Testis (tissue), 2 donors: ENCODE results near the gene UNC13D.
"Not testable (repeated sequence)": the region's sequence is repeated elsewhere in the genome, so short reads cannot be mapped to it uniquely, and the experiment has no call there.

Experiments
- CTCF ChIP-seq, 3 experiments: fragments of 450-650 bp in 2 of 3; fragments of 200-600 bp in 1 of 3; sonication (generic) in 1 of 3; IDR thresholded peaks; one replicate each; pipeline ENCODE4 v1.5.1; 2016 to 2019; ENCODE audit warnings: antibody characterized with exemption in 3 of 3, mild to moderate bottlenecking in 2 of 3, moderate library complexity in 1 of 3
- POLR2A ChIP-seq: fragments of 450-650 bp; IDR thresholded peaks from one replicate; pipeline ENCODE4 v1.6.1; 2017; ENCODE audit warnings: antibody characterized with exemption, mild to moderate bottlenecking, moderate library complexity

GRCh38 chr17:75870228-75870627 lies 26.0 kb upstream of the UNC13D start:
- TF ChIP-seq CTCF (IDR thresholded peaks at IDR 0.05); POLR2A: not testable (repeated sequence)
